Measurements from ENCODE around the gene SMAD9. TPM values are rescaled to one million over a fixed set of nuclear protein-coding genes. Genes with fewer than 3 reads are reported as not detected.

Gene SMAD9
- total and polyA plus RNA-seq, 2 of the 8 experiments (the other 6 are each of a cell fraction or from before 2014, with no cell fraction given): 0.45 to 1.0 TPM

DNA sequence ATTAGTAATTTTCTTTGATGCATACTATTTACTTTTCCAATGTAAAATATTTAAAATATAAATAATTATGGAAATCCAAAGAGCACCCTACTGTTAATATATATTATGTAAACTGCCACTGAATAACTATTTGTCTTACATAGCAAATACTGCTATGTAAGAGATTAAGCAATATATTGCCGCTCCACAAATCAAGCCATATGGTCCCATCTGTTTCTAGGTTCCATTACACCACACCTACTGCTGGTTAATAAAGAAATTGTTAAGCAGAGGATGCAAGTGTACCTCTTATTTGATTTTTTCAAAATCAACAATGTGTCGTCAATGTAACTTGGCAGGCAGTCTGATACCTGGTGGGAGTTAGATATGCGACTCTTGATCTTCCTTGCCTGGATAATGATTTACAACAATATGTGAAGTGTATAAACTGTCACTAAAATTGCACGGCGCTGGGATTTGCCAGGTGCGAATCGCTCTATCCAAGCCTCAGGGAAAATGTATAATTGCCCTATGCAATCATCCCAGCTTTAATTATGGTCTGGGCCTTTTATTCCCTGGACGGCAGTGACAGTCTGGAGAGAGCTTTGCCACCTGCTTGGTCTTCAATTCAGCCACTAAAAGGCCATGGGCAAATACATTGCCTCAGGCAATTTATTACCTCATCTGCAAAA is 16.0 kb downstream of the SMAD9 start (continued):
- TF ChIP-seq CTBP2 (IDR thresholded peaks at IDR 0.05; ENCODE audit: borderline replicate concordance, insufficient read depth, insufficient read length, low read length) (no peak), SIN3A (conservative IDR thresholded peaks at IDR 0.05 in 1 of 2, IDR thresholded peaks at IDR 0.05 in 1 of 2; ENCODE audit: low read depth in 1 of 2, low read length in 2 of 2) (no peak), SUZ12 (IDR thresholded peaks at IDR 0.05; ENCODE audit: low read length) (no peak)
